IPS-NIHi7 (cell line): ENCODE data around the gene SUPT6H.

Experiments used
- DNase-seq: peaks from one replicate; pipeline ENCODE4 v3.0.0; 2012; ENCODE audit warnings: mixed read lengths; ENCODE audit errors: extremely low spot score

The SUPT6H gene

GRCh38 chr17:28702026-28702751 lies 40.2 kb downstream of the SUPT6H start:
- no peak for DNase-seq

DNA sequence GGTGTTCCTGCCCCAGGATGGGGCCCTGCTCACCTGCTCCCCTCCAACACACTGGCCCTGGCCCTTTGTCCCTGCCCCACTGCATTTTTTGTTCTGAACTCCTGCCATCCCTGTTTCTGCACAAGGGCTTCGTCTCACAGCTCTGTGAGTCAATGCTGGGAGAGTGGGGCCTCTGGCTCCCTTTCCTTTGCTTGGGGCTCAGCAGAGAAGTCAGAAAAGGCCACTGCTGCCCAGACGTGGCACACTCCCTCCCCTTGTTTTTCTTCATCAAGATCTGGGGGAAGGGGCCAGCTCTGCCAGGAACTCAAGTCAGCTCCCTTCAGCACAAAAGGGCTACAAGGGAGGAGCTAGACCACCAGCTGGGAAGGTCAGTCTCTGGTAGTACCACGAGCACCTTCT lies 40.7 kb downstream of the SUPT6H start:
- DNase-seq: no peak

DNA sequence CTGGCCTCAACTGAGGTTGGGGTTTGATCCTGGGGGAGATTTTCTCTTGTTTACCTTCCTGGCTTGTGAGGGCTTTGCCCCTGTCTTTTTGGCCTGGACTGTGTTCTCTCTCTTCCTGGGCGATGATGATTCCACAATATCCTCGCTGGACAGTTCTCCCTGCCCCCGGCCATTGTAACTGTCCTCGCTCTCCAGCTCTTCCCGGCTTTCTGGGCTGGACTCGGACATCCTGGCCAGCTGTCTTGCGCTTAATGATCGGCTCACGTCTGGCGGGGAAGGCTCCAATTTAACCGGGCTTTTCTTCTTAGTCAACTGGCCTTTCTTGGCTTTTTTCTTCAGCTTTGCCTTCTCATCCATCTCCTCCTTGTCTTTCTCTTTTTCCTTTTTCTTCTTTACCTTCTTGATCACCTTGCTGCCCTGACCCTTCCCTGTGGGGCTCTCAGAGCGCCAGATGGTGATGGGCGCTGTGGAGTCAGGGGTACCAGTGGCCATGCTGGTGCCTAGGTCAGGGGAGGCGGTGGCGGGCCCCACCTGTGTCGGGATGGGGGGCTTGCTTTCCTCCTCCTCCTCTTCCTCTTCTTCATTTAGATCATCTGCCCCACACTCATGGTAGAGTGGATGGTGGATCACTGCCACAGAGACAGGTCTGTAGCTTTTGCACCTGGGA lies 41.7 kb downstream of the SUPT6H start:
- DNase-seq: no peak

DNA sequence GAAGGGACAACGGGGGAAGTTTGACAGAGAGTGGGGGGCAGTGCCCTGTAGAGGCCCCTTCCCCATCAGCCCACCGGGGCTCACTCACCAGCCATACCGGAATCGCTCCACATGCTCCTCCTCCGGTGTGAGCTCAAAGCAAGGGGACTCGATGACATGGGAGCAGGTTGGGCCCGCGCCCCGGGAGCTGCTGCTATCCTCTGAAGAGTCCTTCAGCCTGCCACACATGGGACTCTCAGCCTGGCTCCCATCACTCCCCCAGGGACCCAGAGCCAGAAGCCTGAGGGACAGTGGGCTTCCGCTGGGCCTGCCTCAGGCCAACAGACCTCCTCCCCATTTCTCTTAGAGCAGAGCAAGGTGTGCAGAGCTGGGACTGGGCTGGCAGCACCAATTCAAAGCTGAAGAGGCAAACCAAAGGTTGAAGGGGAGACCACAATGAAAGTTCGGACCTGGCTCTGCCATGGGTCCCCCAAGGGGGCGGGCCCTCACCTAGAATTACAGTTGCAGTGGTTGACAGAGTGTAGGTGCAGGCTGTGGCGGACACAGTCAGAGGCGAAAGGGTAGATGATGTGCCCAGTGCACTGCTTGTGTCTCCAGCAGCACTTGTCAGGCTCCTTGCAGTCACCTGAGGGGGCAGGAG lies 42.3 kb downstream of the SUPT6H start:
- no peak for DNase-seq

DNA sequence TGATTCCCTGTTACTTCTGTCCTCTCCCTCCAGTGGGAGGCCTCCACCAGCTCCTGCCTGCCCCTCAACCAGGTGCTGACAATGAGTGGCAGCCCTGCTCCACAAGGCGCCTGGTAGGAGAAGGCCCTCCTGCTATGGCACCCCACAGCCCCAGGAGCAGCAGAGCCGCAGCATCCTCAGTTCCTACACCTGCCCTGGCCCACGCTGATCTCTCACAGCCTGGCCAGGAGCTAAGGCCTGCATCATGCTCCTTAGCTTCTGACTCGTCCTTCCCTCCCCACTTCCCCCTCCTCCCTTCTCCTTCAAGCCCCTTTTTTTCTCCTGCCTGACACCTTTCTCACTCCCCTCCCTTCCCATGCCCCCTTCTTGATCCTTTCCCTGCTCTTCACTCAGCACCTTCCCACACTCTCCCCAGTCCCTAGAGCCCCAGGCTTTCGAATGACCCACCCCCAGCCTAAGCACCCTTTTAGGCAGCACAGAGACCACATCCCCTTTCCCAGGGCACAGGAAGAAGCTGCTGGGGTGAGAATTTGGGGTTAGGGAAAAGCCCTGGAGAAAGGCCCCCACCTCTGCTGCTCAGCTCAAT lies 43.2 kb downstream of the SUPT6H start:
- DNase-seq: no peak

DNA sequence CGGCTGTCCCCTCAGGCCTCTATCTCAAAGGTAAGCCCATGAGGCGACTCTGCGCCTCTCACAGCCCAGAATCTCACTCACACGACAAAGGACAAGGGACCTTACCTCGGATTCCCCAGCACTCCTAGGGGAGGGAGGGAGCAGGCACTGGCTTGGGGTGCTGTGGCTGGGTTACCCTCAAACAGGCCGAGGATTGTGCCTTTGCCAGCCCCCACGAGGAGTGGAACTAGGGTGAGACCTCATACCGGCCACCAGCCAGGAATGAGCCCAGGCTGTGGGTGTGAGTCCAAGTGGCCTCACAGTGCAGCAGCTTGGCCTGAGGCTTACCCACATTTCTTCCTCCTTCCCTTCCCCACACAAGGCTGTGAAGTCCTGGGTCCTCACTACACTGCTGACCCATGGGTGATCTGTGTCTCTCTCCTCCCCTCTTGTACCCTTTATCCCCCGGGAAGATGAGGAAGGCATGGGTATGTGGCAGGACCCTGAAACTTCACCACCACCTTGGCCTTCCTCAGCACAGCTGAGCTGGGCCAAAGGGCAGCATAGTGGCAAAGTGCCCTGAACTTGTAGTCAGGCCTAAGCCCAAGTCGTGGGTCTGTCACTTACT lies 43.8 kb downstream of the SUPT6H start:
- DNase-seq: no peak

GRCh38 chr17:28706471-28707338 lies 44.7 kb downstream of the SUPT6H start:
- DNase-seq: no peak

DNA sequence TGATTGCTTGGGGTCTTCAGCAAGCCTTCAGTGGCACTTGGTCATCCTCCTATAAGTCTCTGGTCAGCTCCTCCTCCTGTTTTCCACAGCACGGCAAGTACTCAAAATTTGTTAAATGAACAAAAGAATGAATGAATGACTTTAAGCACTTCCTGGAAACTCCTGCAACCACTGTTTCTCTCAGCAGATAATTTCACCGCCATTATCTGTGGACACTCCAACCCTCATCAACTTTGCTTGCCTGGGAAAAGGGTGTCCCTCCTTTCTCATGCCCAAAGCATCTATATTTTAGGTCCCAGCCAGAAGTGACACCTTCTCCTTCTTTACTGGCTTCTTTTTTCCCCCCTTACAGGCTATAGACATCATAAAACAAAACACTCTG lies 45.3 kb downstream of the SUPT6H start:
- no peak for DNase-seq

DNA sequence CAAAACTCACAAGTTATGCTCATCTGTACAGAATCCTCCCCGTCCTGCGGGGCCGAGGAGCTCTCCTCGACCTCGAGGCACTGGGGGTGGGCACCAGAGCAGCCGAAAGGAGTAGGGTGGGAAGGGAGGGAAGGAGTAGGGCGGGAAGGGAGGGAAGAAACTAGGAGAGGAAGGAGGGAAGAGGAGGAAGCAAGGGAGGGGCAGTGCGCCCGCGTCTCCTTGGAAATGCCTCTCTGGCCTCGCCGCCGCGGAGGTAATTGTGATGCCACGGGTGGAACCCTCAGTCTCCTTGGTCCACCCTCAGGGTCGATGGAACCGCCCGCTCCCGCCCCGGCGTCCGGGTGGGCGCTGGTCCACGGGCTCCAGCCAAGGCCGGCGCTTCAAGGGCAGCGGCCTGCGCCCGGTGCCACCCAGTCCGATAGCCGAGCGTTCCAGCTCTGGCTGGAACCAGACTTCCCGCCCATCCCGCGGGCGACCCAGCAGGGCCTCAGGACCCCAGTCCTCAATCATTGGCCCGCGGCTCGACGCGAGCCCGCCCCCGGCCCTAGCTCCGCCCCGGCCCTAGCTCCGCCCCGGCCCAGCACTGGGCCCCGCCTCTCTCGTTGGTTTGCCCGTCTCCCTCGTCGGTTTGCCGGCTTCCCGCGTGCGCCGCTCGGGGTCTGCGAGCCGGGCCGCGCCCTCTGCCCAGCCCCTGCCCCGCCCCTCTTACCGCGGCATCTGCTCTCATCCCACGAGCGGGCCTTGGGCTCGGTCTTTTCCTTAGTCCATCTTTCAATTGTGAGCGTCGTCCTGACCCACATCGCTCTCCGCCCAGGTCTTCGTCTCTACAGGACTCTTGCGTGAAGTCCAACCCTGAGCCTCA lies 49.1 kb downstream of the SUPT6H start:
- DNase-seq: peak; percentile 97

DNA sequence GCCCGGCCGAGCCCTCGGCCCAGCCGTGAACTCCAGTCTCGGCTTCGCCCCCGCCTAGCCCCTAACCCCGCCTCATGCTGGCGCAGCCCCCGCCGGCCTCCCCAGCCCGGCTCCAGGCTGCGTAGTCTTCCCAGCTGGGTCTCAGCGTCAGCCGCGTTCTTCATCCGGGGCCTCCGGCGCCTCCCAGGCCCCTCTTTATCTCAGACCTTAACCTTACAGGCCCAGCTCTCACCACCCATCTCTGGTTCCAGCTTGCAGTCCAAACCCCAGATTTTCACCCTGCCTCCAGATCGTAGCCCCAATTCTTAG lies 49.7 kb downstream of the SUPT6H start, which contains the start of gene PROCA1:
PROCA1 (minus strand) TSS at position 166 of the 309 bp plus-strand sequence. CDS start 228 bp downstream, outside the sequence.
- DNase-seq: no peak

DNA sequence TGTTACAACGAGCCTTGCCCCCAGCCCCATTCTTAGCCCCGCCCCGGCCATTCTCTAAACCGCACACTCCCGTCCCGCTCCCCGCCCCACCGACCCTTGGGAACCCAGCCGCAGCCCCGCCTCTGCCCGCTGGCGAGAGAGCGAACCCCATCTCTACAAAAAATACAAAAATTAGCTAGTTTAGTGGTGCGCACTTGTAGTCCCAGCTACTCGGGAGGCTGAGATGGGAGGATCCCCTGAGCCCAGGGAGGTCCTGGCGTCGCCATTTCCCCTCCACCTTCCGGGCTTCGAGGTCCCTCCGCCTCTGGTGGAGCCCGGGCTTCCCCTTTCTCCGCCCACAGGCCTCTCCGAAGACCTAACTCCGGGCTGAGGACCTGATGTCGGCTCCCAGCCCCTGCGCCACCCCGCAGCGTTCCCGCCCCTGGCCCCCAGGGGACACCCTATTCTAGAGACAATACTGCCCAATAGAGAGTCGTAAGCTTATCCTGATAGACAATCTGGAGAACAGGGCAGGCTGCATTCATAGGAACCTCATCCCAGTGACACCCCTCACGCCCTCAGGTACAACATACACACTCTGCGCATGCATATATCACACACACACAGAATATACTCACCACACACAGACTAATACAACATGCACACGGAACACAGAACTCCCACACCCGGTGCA lies 50.2 kb downstream of the SUPT6H start:
- peak; percentile 63 for DNase-seq

DNA sequence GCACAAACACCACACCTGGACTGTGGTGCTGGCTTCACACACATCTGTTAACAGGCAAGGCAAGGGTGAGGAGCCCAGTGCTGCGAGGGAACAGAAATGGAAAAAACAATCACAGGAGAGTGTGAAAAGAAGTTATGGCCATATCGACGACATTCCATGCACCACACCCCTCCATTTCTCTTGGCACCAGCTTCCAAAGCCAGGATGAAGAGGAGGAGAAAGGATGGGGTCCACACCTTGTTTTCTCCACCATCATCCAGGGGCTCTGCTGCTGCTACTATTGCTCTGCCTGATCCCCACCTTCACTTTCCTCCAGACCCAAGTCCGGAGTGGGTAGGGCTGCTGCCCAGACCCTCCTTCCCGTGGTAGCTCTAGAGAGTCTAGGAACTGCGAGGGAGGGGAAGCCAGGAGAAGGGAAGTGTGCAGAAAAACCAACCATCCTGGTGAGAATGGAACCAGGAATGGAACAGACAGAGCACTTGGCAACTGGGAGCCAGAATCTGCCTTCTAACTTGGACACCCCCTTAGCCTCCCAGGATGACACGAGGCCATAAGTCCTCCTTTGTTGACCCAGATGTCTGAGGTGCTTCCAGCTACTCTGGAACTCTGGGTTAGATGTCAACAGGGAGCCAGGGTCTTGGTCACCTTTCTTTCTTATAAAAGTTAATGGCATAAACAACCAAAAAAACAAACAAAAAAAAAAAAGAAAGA lies 50.9 kb downstream of the SUPT6H start:
- DNase-seq: no peak

GRCh38 chr17:28714281-28714680 lies 52.3 kb downstream of the SUPT6H start:
- DNase-seq: no peak

DNA sequence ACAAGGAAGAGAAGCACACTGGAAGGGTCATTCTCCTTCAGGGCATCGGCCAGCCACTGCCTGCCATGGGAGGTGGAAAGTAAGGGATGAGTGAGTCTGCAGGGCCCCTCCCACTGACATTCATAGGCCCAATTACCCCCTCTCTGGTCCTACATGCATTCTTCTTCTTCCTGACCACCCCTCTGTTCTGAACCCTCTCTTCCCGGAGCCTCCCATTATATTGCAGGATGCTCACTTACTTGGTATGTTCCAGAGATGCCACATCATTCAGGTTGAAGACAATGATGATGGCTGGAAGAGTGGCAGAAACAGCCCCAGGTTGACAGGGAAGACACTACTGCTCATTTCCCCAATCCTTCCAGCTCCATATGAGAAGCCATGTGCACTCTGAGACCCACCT lies 53.2 kb downstream of the SUPT6H start:
- no peak for DNase-seq

DNA sequence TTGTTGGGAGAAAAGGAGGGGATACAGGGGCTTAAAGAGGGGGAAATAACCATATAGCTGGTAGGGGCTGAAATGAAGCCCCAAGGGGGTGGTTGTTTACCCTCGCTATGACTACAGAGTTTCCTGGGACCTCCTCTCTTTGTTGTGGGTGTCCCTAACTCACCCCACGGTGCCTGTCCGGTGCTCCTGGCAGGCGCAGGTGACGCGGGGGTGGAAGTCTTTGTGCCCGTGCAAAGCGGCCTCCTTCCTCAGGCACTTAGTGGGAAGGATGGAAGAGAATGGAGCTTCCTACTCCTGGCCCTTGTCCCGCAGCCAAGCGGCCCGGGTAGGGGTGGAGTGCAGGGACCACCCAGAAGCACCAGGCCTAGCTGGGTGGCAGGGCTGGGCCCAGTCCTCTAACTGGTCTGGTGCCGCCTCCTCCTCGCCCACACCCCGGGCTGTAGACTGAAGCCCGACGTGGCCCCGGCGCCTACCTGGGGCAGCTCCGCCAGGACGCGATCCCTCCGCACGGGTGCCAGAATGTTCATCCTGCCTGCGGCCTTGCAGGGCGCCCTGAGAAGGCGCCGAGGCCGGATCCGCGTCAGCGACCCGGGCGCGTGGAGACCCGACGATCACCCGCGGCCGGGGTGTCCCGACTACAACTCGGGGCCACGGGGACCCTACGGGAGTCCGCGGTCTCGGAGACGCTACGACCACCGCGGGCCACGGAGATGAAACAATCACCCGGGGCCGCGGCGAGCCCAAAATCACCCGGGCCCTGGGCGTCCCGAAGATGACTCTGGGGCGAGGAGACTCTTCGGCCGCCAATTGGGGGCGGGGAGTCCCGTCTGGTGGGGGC lies 55.0 kb downstream of the SUPT6H start:
- no peak for DNase-seq

- peak; percentile 79 for DNase-seq
These were observed 55.8 kb downstream of the SUPT6H start, which contains the start of gene RAB34 for GRCh38 chr17:28717578-28718332. Gene RAB34, minus strand, starts transcription at chr17:28717868. Its CDS starts 602 bp downstream, at chr17:28717266.

- no peak for DNase-seq
These were observed 56.5 kb downstream of the SUPT6H start for GRCh38 chr17:28718333-28719020.
